H9 (cell line): ENCODE measurements around the gene NEURL1B. TPM values are rescaled to one million over a fixed set of nuclear protein-coding genes. Genes with fewer than 3 reads are reported as not detected.

Experiments used
- DNase-seq: peaks from one replicate; pipeline ENCODE4 v3.0.0-alpha.2; 2017
- H2AFZ ChIP-seq: one replicate; pipeline ENCODE4 v1.6.1; 2013; ENCODE audit warnings: mild to moderate bottlenecking, low read length, control low read depth, moderate library complexity
- H2AK5ac ChIP-seq: 2 replicates; pipeline ENCODE4 v1.6.1; 2013; ENCODE audit warnings: low read length, control low read depth, mixed read lengths; ENCODE audit not compliant: insufficient read length
- H2BK120ac ChIP-seq: one replicate; pipeline ENCODE4 v1.6.1; 2013; ENCODE audit warnings: low read depth, mild to moderate bottlenecking, low read length, control low read depth, inconsistent platforms; ENCODE audit not compliant: poor library complexity, severe bottlenecking
- H2BK12ac ChIP-seq: 2 replicates; pipeline ENCODE4 v1.6.1; 2013; ENCODE audit warnings: low read length, control low read depth, mixed read lengths, low read depth; ENCODE audit not compliant: insufficient read length
- H2BK15ac ChIP-seq: 2 replicates; pipeline ENCODE4 v1.6.1; 2013; ENCODE audit warnings: low read depth, low read length, control low read depth
- H2BK20ac ChIP-seq: one replicate; pipeline ENCODE4 v1.6.1; 2013; ENCODE audit warnings: low read depth, mild to moderate bottlenecking, low read length, control low read depth, inconsistent platforms; ENCODE audit not compliant: poor library complexity, severe bottlenecking
- H2BK5ac ChIP-seq: 2 replicates; pipeline ENCODE4 v1.6.1; 2013; ENCODE audit warnings: low read length, control low read depth, mixed read lengths; ENCODE audit not compliant: insufficient read length
- H3K14ac ChIP-seq: 2 replicates; pipeline ENCODE4 v1.6.1; 2013; ENCODE audit warnings: low read length, control low read depth; ENCODE audit not compliant: insufficient read depth
- H3K18ac ChIP-seq: 2 replicates; pipeline ENCODE4 v1.6.1; 2013; ENCODE audit warnings: low read depth, mild to moderate bottlenecking, mixed read lengths, low read length, control low read depth; ENCODE audit not compliant: insufficient read length
- H3K23ac ChIP-seq: 2 replicates; pipeline ENCODE4 v1.6.1; 2013; ENCODE audit warnings: low read length, control low read depth, mixed read lengths, low read depth; ENCODE audit not compliant: insufficient read length
- H3K23me2 ChIP-seq: 2 replicates; pipeline ENCODE4 v1.6.1; 2013; ENCODE audit warnings: low read depth, mild to moderate bottlenecking, mixed read lengths, low read length, control low read depth; ENCODE audit not compliant: insufficient read length, poor library complexity, severe bottlenecking
- H3K27ac ChIP-seq: 2 replicates; pipeline ENCODE4 v1.5.1; 2013; ENCODE audit warnings: low read length, control low read depth, mixed read lengths, low read depth; ENCODE audit not compliant: insufficient read length
- H3K27me3 ChIP-seq: 2 replicates; pipeline ENCODE4 v1.6.1; 2013; ENCODE audit warnings: low read length, control low read depth, inconsistent platforms; ENCODE audit not compliant: insufficient read depth
- H3K4ac ChIP-seq: 2 replicates; pipeline ENCODE4 v1.6.1; 2013; ENCODE audit warnings: low read depth, mild to moderate bottlenecking, control low read depth, inconsistent platforms, low read length, moderate library complexity
- H3K4me1 ChIP-seq: 2 replicates; pipeline ENCODE4 v1.6.1; 2013; ENCODE audit warnings: low read length, control low read depth, inconsistent platforms; ENCODE audit not compliant: insufficient read depth
- H3K4me2 ChIP-seq: 2 replicates; pipeline ENCODE4 v1.6.1; 2013; ENCODE audit warnings: low read length, control low read depth, mixed read lengths; ENCODE audit not compliant: insufficient read length, insufficient read depth
- H3K56ac ChIP-seq: 2 replicates; pipeline ENCODE4 v1.6.1; 2013; ENCODE audit warnings: low read depth, mild to moderate bottlenecking, mixed read lengths, low read length, control low read depth; ENCODE audit not compliant: insufficient read length
- H3K79me1 ChIP-seq: 2 replicates; pipeline ENCODE4 v1.6.1; 2013; ENCODE audit warnings: low read depth, mild to moderate bottlenecking, moderate library complexity, low read length, control low read depth, inconsistent platforms; ENCODE audit not compliant: insufficient read depth, poor library complexity, severe bottlenecking
- H3K79me2 ChIP-seq: 2 replicates; pipeline ENCODE4 v1.6.1; 2013; ENCODE audit warnings: low read length, control low read depth, inconsistent platforms; ENCODE audit not compliant: insufficient read depth
- H3K9ac ChIP-seq: 2 replicates; pipeline ENCODE4 v1.6.1; 2013; ENCODE audit warnings: low read length, control low read depth, mixed read lengths; ENCODE audit not compliant: insufficient read length; ENCODE audit errors: extremely low read depth
- H3K9me3 ChIP-seq: one replicate; pipeline ENCODE4 v1.6.1; 2013; ENCODE audit warnings: low read depth, low read length, inconsistent platforms; ENCODE audit not compliant: control insufficient read depth
- H3T11ph ChIP-seq: one replicate; pipeline ENCODE4 v1.6.1; 2013; ENCODE audit warnings: mild to moderate bottlenecking, low read length, control low read depth, inconsistent platforms
- H4K20me1 ChIP-seq: one replicate; pipeline ENCODE4 v1.6.1; 2013; ENCODE audit not compliant: control insufficient read depth, insufficient read length, insufficient read depth
- H4K5ac ChIP-seq: 2 replicates; pipeline ENCODE4 v1.6.1; 2013; ENCODE audit warnings: low read depth, mild to moderate bottlenecking, mixed read lengths, low read length, control low read depth; ENCODE audit not compliant: insufficient read length
- H4K8ac ChIP-seq: replicated peaks from 2 replicates; pipeline ENCODE4 v1.6.1; 2013; ENCODE audit warnings: low read length, control low read depth, mixed read lengths, low read depth; ENCODE audit not compliant: insufficient read length
- H4K91ac ChIP-seq: 2 replicates; pipeline ENCODE4 v1.6.1; 2013; ENCODE audit warnings: low read depth, mild to moderate bottlenecking, moderate library complexity, mixed read lengths, low read length, control low read depth; ENCODE audit not compliant: insufficient read length
- H3K27ac Mint-ChIP-seq, 3 experiments: 2 replicates in 2 of 3; 3 replicates in 1 of 3; pipeline ENCODE4 v1.8.0; 2020 to 2021; ENCODE audit warnings: mixed read lengths in 3 of 3, mild to moderate bottlenecking in 1 of 3, moderate library complexity in 1 of 3
- H3K27me3 Mint-ChIP-seq: 2 replicates; pipeline ENCODE4 v1.8.0; 2021; ENCODE audit warnings: low read depth, mild to moderate bottlenecking, moderate library complexity, mixed read lengths
- H3K36me3 Mint-ChIP-seq, 3 experiments: 2 replicates in 2 of 3; 3 replicates in 1 of 3; pipeline ENCODE4 v1.8.0; 2020 to 2021; ENCODE audit warnings: low read depth in 3 of 3, mixed read lengths in 3 of 3; ENCODE audit not compliant: insufficient read depth in 1 of 3
- H3K4me1 Mint-ChIP-seq, 2 experiments: 2 replicates each; pipeline ENCODE4 v1.8.0; 2020; ENCODE audit warnings: mixed read lengths in 2 of 2
- H3K4me3 Mint-ChIP-seq, 2 experiments: 2 replicates in 1 of 2; 3 replicates in 1 of 2; pipeline ENCODE4 v1.8.0; 2020 to 2021; ENCODE audit warnings: mild to moderate bottlenecking in 2 of 2, mixed read lengths in 2 of 2, moderate library complexity in 1 of 2
- H3K9me3 Mint-ChIP-seq, 2 experiments: 2 replicates in 1 of 2; 3 replicates in 1 of 2; pipeline ENCODE4 v1.8.0; 2020; ENCODE audit warnings: mild to moderate bottlenecking in 2 of 2, mixed read lengths in 2 of 2, moderate library complexity in 1 of 2
- CTCF ChIP-seq: fragments of 200-600 bp; sonication (generic); conservative IDR thresholded peaks from 3 replicates; pipeline ENCODE4 v1.8.0; 2021; ENCODE audit warnings: antibody characterized with exemption, mild to moderate bottlenecking
- WGBS: extraction: QIAGEN DNeasy Blood & Tissue Kit; methylation state at CpG from one replicate; pipeline ENCODE4 v1.1.7; 2013; ENCODE audit warnings: missing lambda C conversion rate, low lambda C conversion rate, mixed read lengths; ENCODE audit not compliant: insufficient read length; ENCODE audit errors: extremely low coverage; 5-methylcytosine and 5-hydroxymethylcytosine counted together
- total RNA-seq: library from RNA; stranded (reverse); gene quantifications from 2 replicates; pipeline ENCODE4 v1.2.1, GENCODE V29; 2021

The NEURL1B gene
- total RNA-seq, 1 experiment from 2014 or later, result 3.6 TPM

- Histone ChIP-seq H3K4me2 (no peak overlapping the region), H3K23me2 (no peaks in the 10 kb centered on the region), H3K27ac (no peak overlapping the region), H3K56ac (no peak overlapping the region), H3T11ph (no peak overlapping the region), H2BK12ac (no peak overlapping the region), H3K14ac (no peak overlapping the region), H3K9ac (no peak overlapping the region), H2BK20ac (no peak overlapping the region), H3K4ac (no peak overlapping the region), H4K91ac (no peak overlapping the region), H3K9me3 (no peaks in the 10 kb centered on the region), H3K23ac (no peak overlapping the region), H2AFZ (no peak overlapping the region), H2AK5ac (no peak overlapping the region), H4K5ac (no peak overlapping the region), H2BK120ac (no peak overlapping the region), H4K20me1 (no peaks in the 10 kb centered on the region), H3K18ac (no peak overlapping the region), H3K79me1 (no peaks in the 10 kb centered on the region), H2BK5ac (no peak overlapping the region), H3K4me1 (no peaks in the 10 kb centered on the region), H2BK15ac (no peak overlapping the region), H4K8ac (no peak overlapping the region), H3K79me2 (no peaks in the 10 kb centered on the region), H3K27me3 (no peaks in the 10 kb centered on the region; the same call in 1 of the 2 replicates)
- H3K4me3 Mint-ChIP-seq, result no peak overlapping the region
- no CpG with 5 or more reads among the region's 37 CpGs for WGBS
- peaks cover 2 to 17% (median 2%) of the 10 kb centered on the region in 3 experiments; a peak in 2 of 7 replicates for H3K36me3 Mint-ChIP-seq
- H3K9me3 Mint-ChIP-seq, result no peaks in the 10 kb centered on the region
- H3K27me3 Mint-ChIP-seq, result peaks cover 33% of the 10 kb centered on the region
- H3K27ac Mint-ChIP-seq, result no peak overlapping the region
- TF ChIP-seq CTCF, result peak; percentile 17; the same call in 1 of the 3 replicates
- DNase-seq, result no peak
- H3K4me1 Mint-ChIP-seq, result peaks cover 4 to 12% of the 10 kb centered on the region in 2 experiments
Measured at GRCh38 chr5:172686539-172687390, 45.7 kb downstream of the NEURL1B start.
